Measurements from ENCODE around the gene RAPGEF3. TPM values are rescaled to one million over a fixed set of nuclear protein-coding genes. Genes with fewer than 3 reads are reported as not detected.
A peak's percentile ranks its signal among the peaks of the same experiment; 100 is the strongest.

RAPGEF3 gene
- total RNA-seq, 4 donors from 2014 or later: 17.0 to 27.0 (median 22.3) TPM

- Histone ChIP-seq H3K4me1 (peaks cover 17 to 24% of the 10 kb centered on the region in 2 donors), H3K4me3 (no peak overlapping the region), H3K9me3 (no peaks in the 10 kb centered on the region), H3K27me3 (no peaks in the 10 kb centered on the region), H3K27ac (no peak overlapping the region), H3K36me3 (no peaks in the 10 kb centered on the region)
- DNase-seq (no peak), ATAC-seq (no peak)
- no peak for TF ChIP-seq POLR2A (IDR thresholded peaks at IDR 0.05)
- TF ChIP-seq, protein P1, sequence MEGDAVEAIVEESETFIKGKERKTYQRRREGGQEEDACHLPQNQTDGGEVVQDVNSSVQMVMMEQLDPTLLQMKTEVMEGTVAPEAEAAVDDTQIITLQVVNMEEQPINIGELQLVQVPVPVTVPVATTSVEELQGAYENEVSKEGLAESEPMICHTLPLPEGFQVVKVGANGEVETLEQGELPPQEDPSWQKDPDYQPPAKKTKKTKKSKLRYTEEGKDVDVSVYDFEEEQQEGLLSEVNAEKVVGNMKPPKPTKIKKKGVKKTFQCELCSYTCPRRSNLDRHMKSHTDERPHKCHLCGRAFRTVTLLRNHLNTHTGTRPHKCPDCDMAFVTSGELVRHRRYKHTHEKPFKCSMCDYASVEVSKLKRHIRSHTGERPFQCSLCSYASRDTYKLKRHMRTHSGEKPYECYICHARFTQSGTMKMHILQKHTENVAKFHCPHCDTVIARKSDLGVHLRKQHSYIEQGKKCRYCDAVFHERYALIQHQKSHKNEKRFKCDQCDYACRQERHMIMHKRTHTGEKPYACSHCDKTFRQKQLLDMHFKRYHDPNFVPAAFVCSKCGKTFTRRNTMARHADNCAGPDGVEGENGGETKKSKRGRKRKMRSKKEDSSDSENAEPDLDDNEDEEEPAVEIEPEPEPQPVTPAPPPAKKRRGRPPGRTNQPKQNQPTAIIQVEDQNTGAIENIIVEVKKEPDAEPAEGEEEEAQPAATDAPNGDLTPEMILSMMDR (IDR thresholded peaks at IDR 0.05 in 4 of 5, conservative IDR thresholded peaks at IDR 0.05 in 1 of 5): no peak
- in situ Hi-C loops (cut with MboI; ENCODE audit: low sequenced_read_pairs in 4 of 4) (loop anchor here in 2 of 4 donors (10.0 kb wide), 1 partner anchor 55 kb away; no protein-coding TSS in a partner anchor), intact Hi-C loops (cut with DNase I; ENCODE audit: low total_unique reads) (no loop called here)
Observed at GRCh38 chr12:47770086-47770726, 11.5 kb upstream of the RAPGEF3 start.

GRCh38 chr12:47769234-47770085 lies 10.8 kb upstream of the RAPGEF3 start:
- DNase-seq (no peak), ATAC-seq (no peak)
- intact Hi-C loops (cut with DNase I; ENCODE audit: low total_unique reads): no loop called here
- H3K9me3 ChIP-seq: no peaks in the 10 kb centered on the region
- H3K4me3 ChIP-seq: no peak overlapping the region
- no peak for TF ChIP-seq POLR2A (IDR thresholded peaks at IDR 0.05)
- TF ChIP-seq, protein P1 (IDR thresholded peaks at IDR 0.05 in 4 of 5, conservative IDR thresholded peaks at IDR 0.05 in 1 of 5): no peak
- H3K27me3 ChIP-seq: no peaks in the 10 kb centered on the region
- peaks cover 9 to 17% of the 10 kb centered on the region in 2 donors for H3K4me1 ChIP-seq
- H3K36me3 ChIP-seq: no peaks in the 10 kb centered on the region
- no peak overlapping the region for H3K27ac ChIP-seq
- in situ Hi-C loops (cut with MboI; ENCODE audit: low sequenced_read_pairs in 4 of 4): loop anchor here in 2 of 4 donors (10.0 kb wide), 1 partner anchor 55 kb away; no protein-coding TSS in a partner anchor

GRCh38 chr12:47768323-47768811 lies 9.7 kb upstream of the RAPGEF3 start:
- intact Hi-C loops (cut with DNase I; ENCODE audit: low total_unique reads): no loop called here
- H3K27me3 ChIP-seq: no peaks in the 10 kb centered on the region
- ATAC-seq (no peak), DNase-seq (no peak)
- no peak overlapping the region for H3K4me3 ChIP-seq
- H3K9me3 ChIP-seq: no peaks in the 10 kb centered on the region
- no peak overlapping the region for H3K27ac ChIP-seq
- peaks cover 0 to 10% of the 10 kb centered on the region in 2 donors for H3K4me1 ChIP-seq
- H3K36me3 ChIP-seq: no peaks in the 10 kb centered on the region
- no peak for TF ChIP-seq POLR2A (IDR thresholded peaks at IDR 0.05)
- TF ChIP-seq, protein P1 (IDR thresholded peaks at IDR 0.05 in 4 of 5, conservative IDR thresholded peaks at IDR 0.05 in 1 of 5): no peak
- in situ Hi-C loops (cut with MboI; ENCODE audit: low sequenced_read_pairs in 4 of 4): no loop called here

- Histone ChIP-seq H3K4me1 (peaks cover 0 to 7% of the 10 kb centered on the region in 2 donors), H3K4me3 (no peak overlapping the region), H3K27me3 (no peaks in the 10 kb centered on the region), H3K27ac (no peak overlapping the region), H3K9me3 (no peaks in the 10 kb centered on the region), H3K36me3 (no peaks in the 10 kb centered on the region)
- DNase-seq (no peak), ATAC-seq (peak; percentile 52 to 60)
- TF ChIP-seq POLR2A (IDR thresholded peaks at IDR 0.05): no peak
- TF ChIP-seq, protein P1 (IDR thresholded peaks at IDR 0.05 in 4 of 5, conservative IDR thresholded peaks at IDR 0.05 in 1 of 5): peak; percentile 45 to 75 (median 57)
- in situ Hi-C loops (cut with MboI; ENCODE audit: low sequenced_read_pairs in 4 of 4) (no loop called here), intact Hi-C loops (cut with DNase I; ENCODE audit: low total_unique reads) (loop anchor here (2.0 kb wide), 1 partner anchor 52 kb away; no protein-coding TSS in a partner anchor)
Observed at GRCh38 chr12:47767216-47767724, 8.6 kb upstream of the RAPGEF3 start.
